ENCODE measurements around the gene LPIN2.

GRCh38 chr18:2998644-2999043 is 14.3 kb downstream of the LPIN2 start:
- TF ChIP-seq CTCF (IDR thresholded peaks at IDR 0.05; ENCODE audit: low read depth, low read length) (no peak), POLR2A (IDR thresholded peaks at IDR 0.05; ENCODE audit: extremely low read depth, insufficient read length) (no peak)
